B cell (primary cell): ENCODE results near the gene CUL4B.

ENCODE experiments used
- EZH2 ChIP-seq: IDR thresholded peaks from 2 replicates; pipeline ENCODE4 v1.6.1; 2012; ENCODE audit warnings: borderline replicate concordance, low read depth, mild to moderate bottlenecking, moderate library complexity, low read length; ENCODE audit not compliant: insufficient read depth, poor library complexity, severe bottlenecking
- TF ChIP-seq, protein P1 (sequence below): fragments of 200-600 bp; IDR thresholded peaks from one replicate; pipeline ENCODE4 v1.8.0; 2022; ENCODE audit warnings: antibody characterized with exemption, mild to moderate bottlenecking

- TF ChIP-seq, protein P1, sequence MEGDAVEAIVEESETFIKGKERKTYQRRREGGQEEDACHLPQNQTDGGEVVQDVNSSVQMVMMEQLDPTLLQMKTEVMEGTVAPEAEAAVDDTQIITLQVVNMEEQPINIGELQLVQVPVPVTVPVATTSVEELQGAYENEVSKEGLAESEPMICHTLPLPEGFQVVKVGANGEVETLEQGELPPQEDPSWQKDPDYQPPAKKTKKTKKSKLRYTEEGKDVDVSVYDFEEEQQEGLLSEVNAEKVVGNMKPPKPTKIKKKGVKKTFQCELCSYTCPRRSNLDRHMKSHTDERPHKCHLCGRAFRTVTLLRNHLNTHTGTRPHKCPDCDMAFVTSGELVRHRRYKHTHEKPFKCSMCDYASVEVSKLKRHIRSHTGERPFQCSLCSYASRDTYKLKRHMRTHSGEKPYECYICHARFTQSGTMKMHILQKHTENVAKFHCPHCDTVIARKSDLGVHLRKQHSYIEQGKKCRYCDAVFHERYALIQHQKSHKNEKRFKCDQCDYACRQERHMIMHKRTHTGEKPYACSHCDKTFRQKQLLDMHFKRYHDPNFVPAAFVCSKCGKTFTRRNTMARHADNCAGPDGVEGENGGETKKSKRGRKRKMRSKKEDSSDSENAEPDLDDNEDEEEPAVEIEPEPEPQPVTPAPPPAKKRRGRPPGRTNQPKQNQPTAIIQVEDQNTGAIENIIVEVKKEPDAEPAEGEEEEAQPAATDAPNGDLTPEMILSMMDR = no peak
- no peak for TF ChIP-seq EZH2
Measured at GRCh38 chrX:120556251-120556650, 4.5 kb downstream of the CUL4B start.
